Measurements from ENCODE around the gene ZNF606. TPM values are rescaled to one million over a fixed set of nuclear protein-coding genes. Genes with fewer than 3 reads are reported as not detected.
A peak's percentile ranks its signal among the peaks of the same experiment; 100 is the strongest.

The ZNF606 gene
- total RNA-seq, 1 donor from 2014 or later, result 45.4 TPM

GRCh38 chr19:58000677-58001076, 1.9 kb downstream of the ZNF606 start:
- no peaks in the 10 kb centered on the region for H3K27me3 Mint-ChIP-seq (ENCODE audit: low read depth)
- DNase-seq (ENCODE audit: low spot score in 2 of 2, unreplicated experiment in 2 of 2), result no peak
- no peak for TF ChIP-seq CTCF (IDR thresholded peaks at IDR 0.05; ENCODE audit: unreplicated experiment)
- H3K9me3 Mint-ChIP-seq, result peaks cover 64% of the 10 kb centered on the region
- peaks cover 90% of the 10 kb centered on the region for H3K36me3 Mint-ChIP-seq
- no peak overlapping the region for H3K27ac Mint-ChIP-seq
- peak overlapping the region; percentile 81 for H3K4me3 Mint-ChIP-seq
- peaks cover 16% of the 10 kb centered on the region for H3K4me1 Mint-ChIP-seq

DNA sequence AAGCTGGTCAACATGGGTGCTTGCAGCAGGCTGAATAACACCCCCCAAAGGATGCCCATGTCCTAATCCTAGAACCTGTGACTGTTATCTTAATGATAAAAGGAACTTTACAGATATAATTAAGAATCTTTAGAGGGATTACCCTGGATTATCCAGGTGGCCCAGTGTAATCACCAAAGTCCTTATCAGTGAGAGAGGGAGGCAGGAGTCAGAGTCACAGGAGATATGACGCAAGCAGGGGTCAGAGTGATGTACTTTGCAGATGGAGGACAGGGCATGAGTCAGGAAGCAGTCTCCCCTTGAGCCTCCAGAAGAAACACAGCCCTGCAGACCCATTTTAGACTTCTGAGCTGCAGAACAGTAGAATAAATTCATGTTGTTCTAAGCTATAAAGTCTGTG, 9.8 kb downstream of the ZNF606 start:
- Mint-ChIP-seq H3K27me3 (ENCODE audit: low read depth) (no peaks in the 10 kb centered on the region), H3K4me3 (no peak overlapping the region), H3K36me3 (peaks cover 90% of the 10 kb centered on the region), H3K9me3 (peaks cover 78% of the 10 kb centered on the region), H3K27ac (no peak overlapping the region), H3K4me1 (no peaks in the 10 kb centered on the region)
- no peak for TF ChIP-seq CTCF (IDR thresholded peaks at IDR 0.05; ENCODE audit: unreplicated experiment)
- no peak for DNase-seq (ENCODE audit: low spot score in 2 of 2, unreplicated experiment in 2 of 2)

GRCh38 chr19:57978586-57979289, 23.9 kb downstream of the ZNF606 start:
- H3K4me1 Mint-ChIP-seq, result no peaks in the 10 kb centered on the region
- H3K27me3 Mint-ChIP-seq (ENCODE audit: low read depth), result no peaks in the 10 kb centered on the region
- peaks cover 94% of the 10 kb centered on the region for H3K36me3 Mint-ChIP-seq
- no peak for TF ChIP-seq CTCF (IDR thresholded peaks at IDR 0.05; ENCODE audit: unreplicated experiment)
- DNase-seq (ENCODE audit: low spot score in 2 of 2, unreplicated experiment in 2 of 2), result no peak
- H3K4me3 Mint-ChIP-seq, result no peak overlapping the region
- H3K9me3 Mint-ChIP-seq, result peaks cover 86% of the 10 kb centered on the region
- H3K27ac Mint-ChIP-seq, result no peak overlapping the region

DNA sequence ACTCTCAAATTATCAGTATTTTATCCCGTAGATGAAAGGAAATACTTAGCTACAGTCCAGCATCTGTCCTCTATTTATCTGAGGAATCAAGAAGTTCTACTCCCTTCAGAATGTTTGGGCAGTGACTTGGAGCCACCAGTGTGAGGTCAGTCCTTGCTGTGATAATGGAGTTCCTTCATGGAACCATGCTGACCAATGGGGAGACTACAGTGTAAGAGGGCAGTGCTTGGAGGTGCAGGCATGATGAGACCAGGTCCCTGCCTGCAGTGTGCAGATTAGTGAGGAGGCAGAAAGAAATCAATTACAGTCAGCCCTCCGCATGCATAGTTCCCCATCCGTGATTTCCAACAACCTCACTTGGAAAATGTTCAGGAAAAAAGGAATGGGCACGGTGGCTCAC, 28.2 kb downstream of the ZNF606 start, which contains the start of gene C19orf18:
Gene C19orf18 (minus strand): TSS at position 101 of the 400 bp plus-strand sequence. CDS start 102 bp downstream, outside the sequence.
- Mint-ChIP-seq H3K9me3 (peaks cover 79% of the 10 kb centered on the region), H3K27ac (no peak within 1 kb of the TSS), H3K27me3 (ENCODE audit: low read depth) (no peaks in the 10 kb centered on the region), H3K4me3 (no peak within 1 kb of the TSS), H3K4me1 (no peaks in the 10 kb centered on the region), H3K36me3 (peaks cover 80% of the 10 kb centered on the region)
- no peak for TF ChIP-seq CTCF (IDR thresholded peaks at IDR 0.05; ENCODE audit: unreplicated experiment)
- no peak for DNase-seq (ENCODE audit: low spot score in 2 of 2, unreplicated experiment in 2 of 2)

- no peak overlapping the region for H3K4me3 Mint-ChIP-seq
- DNase-seq (ENCODE audit: low spot score in 2 of 2, unreplicated experiment in 2 of 2), result no peak
- H3K27me3 Mint-ChIP-seq (ENCODE audit: low read depth), result no peaks in the 10 kb centered on the region
- H3K27ac Mint-ChIP-seq, result no peak overlapping the region
- TF ChIP-seq CTCF (IDR thresholded peaks at IDR 0.05; ENCODE audit: unreplicated experiment), result no peak
- peaks cover 45% of the 10 kb centered on the region for H3K9me3 Mint-ChIP-seq
- H3K4me1 Mint-ChIP-seq, result no peaks in the 10 kb centered on the region
- H3K36me3 Mint-ChIP-seq, result peaks cover 37% of the 10 kb centered on the region
Measured at GRCh38 chr19:57964761-57965160, 37.9 kb downstream of the ZNF606 start.
